Heart left ventricle (tissue), 16 donors: ENCODE data around the gene TMEM107. TPM values are rescaled to one million over a fixed set of nuclear protein-coding genes. Genes with fewer than 3 reads are reported as not detected.

Experiments used
- ATAC-seq, 4 donors: fragments of 200-7000 bp; cut with Tn5 transposase; one replicate each; pipeline ENCODE4 v1.9.1; 2020 to 2022; ENCODE audit warnings: moderate library complexity in 4 of 4, mild to moderate bottlenecking in 3 of 4, moderate number of reproducible peaks in 1 of 4
- DNase-seq, 5 donors: peaks; one replicate each; pipeline ENCODE4 v3.0.0-alpha.2; 2020
- H3K27ac ChIP-seq, 12 donors: fragments of 200-600 bp; sonication (generic) in 4 of 12; one replicate each; pipeline versions ENCODE4 v1.5.0 to v1.8.0; 2016 to 2022; ENCODE audit warnings: mild to moderate bottlenecking in 2 of 12
- H3K27me3 ChIP-seq, 9 donors: fragments of 200-600 bp; sonication (generic) in 2 of 9; one replicate each; pipeline versions ENCODE4 v1.5.1 to v1.8.0; 2016 to 2022; ENCODE audit warnings: mild to moderate bottlenecking in 3 of 9
- H3K36me3 ChIP-seq, 9 donors: fragments of 200-600 bp; sonication (generic) in 2 of 9; one replicate each; pipeline versions ENCODE4 v1.5.0 to v1.8.0; 2018 to 2022; ENCODE audit warnings: mild to moderate bottlenecking in 2 of 9
- H3K4me1 ChIP-seq, 12 donors: fragments of 200-600 bp; sonication (generic) in 4 of 12; one replicate each; pipeline versions ENCODE4 v1.5.0 to v1.8.0; 2016 to 2022; ENCODE audit warnings: mild to moderate bottlenecking in 3 of 12
- H3K4me3 ChIP-seq, 12 donors: fragments of 200-600 bp; sonication (generic) in 4 of 12; one replicate each; pipeline versions ENCODE4 v1.5.0 to v1.8.0; 2017 to 2022; ENCODE audit warnings: mild to moderate bottlenecking in 9 of 12, moderate library complexity in 4 of 12
- H3K9me3 ChIP-seq, 12 donors: fragments of 200-600 bp; sonication (generic) in 4 of 12; one replicate each; pipeline versions ENCODE4 v1.5.0 to v1.8.0; 2016 to 2022; ENCODE audit warnings: mild to moderate bottlenecking in 1 of 12
- CTCF ChIP-seq, 12 donors: fragments of 200-600 bp; sonication (generic) in 4 of 12; IDR thresholded peaks; one replicate each; pipeline versions ENCODE4 v1.5.0 to v1.8.0; 2018 to 2022; ENCODE audit warnings: antibody characterized with exemption in 12 of 12, mild to moderate bottlenecking in 5 of 12
- POLR2A ChIP-seq, 2 donors: fragments of 450-650 bp; IDR thresholded peaks; one replicate each; pipeline ENCODE4 v1.6.1; 2017; ENCODE audit warnings: antibody characterized with exemption in 2 of 2, mild to moderate bottlenecking in 2 of 2, moderate library complexity in 2 of 2
- WGBS, 4 donors: extraction: QIAGEN DNeasy Blood & Tissue Kit in 2 of 4; methylation state at CpG; one replicate each; pipeline versions ENCODE4 v1.1.5 to v1.1.7; 2013 to 2018; 5-methylcytosine and 5-hydroxymethylcytosine counted together
- intact Hi-C, 10 donors: fragments of 100-400 bp; cut with DNase I; formaldehyde crosslinking; loops; one replicate each; pipeline versions ENCODE4 v1.11.1 to v1.14.2; 2022
- polyA plus RNA-seq, 2 donors: library from polyadenylated mRNA; stranded (reverse); fragments of 200-250 nt; gene quantifications; one replicate each; pipeline ENCODE4 v1.2.3, GENCODE V29; 2013
- total RNA-seq, 9 donors: library from RNA; depleted of rRNA in 2 of 9; stranded (reverse); fragments of >200 nt in 2 of 9; fragmentation: NEBNext Ultra II Directional in 3 of 9; extraction: Animal tissue kit (Norgen Biotek cat#: 25700) in 3 of 9; gene quantifications; one replicate each; pipeline versions ENCODE4 v1.1.0 to v1.2.4, GENCODE V29; 2016 to 2023
- donor health status: ischemic (EF 13 %, LVEDD 7.1; RV severe dilation, severe dysfunction).
- donor health status: healthy with polysubstance abuse.
- donor health status: DM: no; HTN: yes; CAD: no.
- donor health status: DM: no; HTN: no; CAD: no.
- donor health status: ischemic (EF 25% LVEDD 6.9; RV normal size, moderate dysfunction).
- donor health status: ischemic (EF 25% LVEDD 5.7; RV mildly dilated, moderate dysfunction).
- donor health status: healthy.
- donor health status: DM: yes; HTN: yes; CAD: no.
- donor health status: ischemic (EF 35%, LVEDD 5.7; RV mildly dilated, moderate dysfunction).
- donor health status: nonischemic (EF 11% LVEDD 7.7; RV severe dilation, severe dysfunction).
- donor health status: DM: yes; HTN: yes; CAD: no.
- donor health status: PGD.
- donor health status: ischemic (EF 29% LVEDD 5.4; RV normal size, mild dysfunction).
- donor health status: nonischemic (EF 23%, LVEDD 6.1; RV moderate dilation, normal function).

TMEM107 gene
- total and polyA plus RNA-seq, 11 donors, result 3.8 to 16.4 (median 8.4) TPM

- Histone ChIP-seq H3K4me3 (peak overlapping the region; percentile 62 to 79 (median 70)), H3K9me3 (no peaks in the 10 kb centered on the region), H3K27ac (peak overlapping the region; percentile 5 to 82 (median 68)), H3K4me1 (peaks cover 7 to 65% (median 52%) of the 10 kb centered on the region in 12 donors), H3K36me3 (no peaks in the 10 kb centered on the region), H3K27me3 (peaks cover 0 to 73% (median 0%) of the 10 kb centered on the region in 9 donors)
- no peak for TF ChIP-seq POLR2A (IDR thresholded peaks at IDR 0.05)
- no peak for TF ChIP-seq CTCF (IDR thresholded peaks at IDR 0.05)
- 0 to 1% (median 1%) methylated on average over 34 to 35 of the region's 35 CpGs for WGBS, 4 donors
- ATAC-seq (peak in 1 of 4 donors; percentile 4), DNase-seq (peak in 1 of 5 donors; percentile 32)
- intact Hi-C loops, result loop anchor here in 3 of 10 donors (10.0 kb wide), 2 partner anchors 99 to 169 kb away; partner anchors contain the start of gene SLC25A35 (in 2 of the 3)
These were observed 50.2 kb downstream of the TMEM107 start for GRCh38 chr17:8125947-8126490.

- no peaks in the 10 kb centered on the region for H3K9me3 ChIP-seq
- DNase-seq (peak in 4 of 5 donors; percentile 68 to 79 (median 76)), ATAC-seq (peak; percentile 13 to 56 (median 24))
- H3K4me3 ChIP-seq, result peak overlapping the region; percentile 62 to 79 (median 70)
- H3K4me1 ChIP-seq, result peaks cover 7 to 72% (median 56%) of the 10 kb centered on the region in 12 donors
- no peaks in the 10 kb centered on the region for H3K36me3 ChIP-seq
- 2 to 7% (median 2%) methylated on average over 35 to 40 of the region's 40 CpGs for WGBS, 4 donors
- intact Hi-C loops, result loop anchor here in 3 of 10 donors (10.0 kb wide), 2 partner anchors 99 to 169 kb away; partner anchors contain the start of gene SLC25A35 (in 2 of the 3)
- peaks cover 0 to 69% (median 0%) of the 10 kb centered on the region in 9 donors for H3K27me3 ChIP-seq
- TF ChIP-seq POLR2A (IDR thresholded peaks at IDR 0.05), result no peak
- TF ChIP-seq CTCF (IDR thresholded peaks at IDR 0.05), result no peak
- H3K27ac ChIP-seq, result peak overlapping the region in 10 of 12 donors; percentile 45 to 82 (median 70)
These were observed 50.8 kb downstream of the TMEM107 start for GRCh38 chr17:8125154-8125946.

GRCh38 chr17:8124350-8125153 lies 51.6 kb downstream of the TMEM107 start:
- Histone ChIP-seq H3K27ac (no peak overlapping the region), H3K9me3 (no peaks in the 10 kb centered on the region), H3K27me3 (peaks cover 0 to 63% (median 0%) of the 10 kb centered on the region in 9 donors), H3K4me3 (peak overlapping the region in 10 of 12 donors; percentile 42 to 79 (median 72)), H3K4me1 (peaks cover 7 to 77% (median 56%) of the 10 kb centered on the region in 12 donors), H3K36me3 (no peaks in the 10 kb centered on the region)
- no peak for DNase-seq
- 5 to 27% (median 9%) methylated on average over 24 of the region's 24 CpGs for WGBS, 4 donors
- intact Hi-C loops, result loop anchor here in 9 of 10 donors (1.0 to 10.0 kb wide), 7 partner anchors 33 to 170 kb away; partner anchors contain the start of genes VAMP2 (in 3 of the 9) and SLC25A35 (in 2 of the 9)
- no peak for ATAC-seq
- no peak for TF ChIP-seq POLR2A (IDR thresholded peaks at IDR 0.05)
- TF ChIP-seq CTCF (IDR thresholded peaks at IDR 0.05), result no peak
